ENCODE results near the gene ZNF429. TPM values are rescaled to one million over a fixed set of nuclear protein-coding genes. Genes with fewer than 3 reads are reported as not detected.
A peak's percentile ranks its signal among the peaks of the same experiment; 100 is the strongest.
"Not testable (repeated sequence)": the region's sequence is repeated elsewhere in the genome, so short reads cannot be mapped to it uniquely, and the experiment has no call there.

ZNF429 gene
- 8.0 and 11.0 TPM in 2 replicates for total RNA-seq (2014; rRNA removed)
- 4.4 TPM for polyA plus RNA-seq (2012)

DNA sequence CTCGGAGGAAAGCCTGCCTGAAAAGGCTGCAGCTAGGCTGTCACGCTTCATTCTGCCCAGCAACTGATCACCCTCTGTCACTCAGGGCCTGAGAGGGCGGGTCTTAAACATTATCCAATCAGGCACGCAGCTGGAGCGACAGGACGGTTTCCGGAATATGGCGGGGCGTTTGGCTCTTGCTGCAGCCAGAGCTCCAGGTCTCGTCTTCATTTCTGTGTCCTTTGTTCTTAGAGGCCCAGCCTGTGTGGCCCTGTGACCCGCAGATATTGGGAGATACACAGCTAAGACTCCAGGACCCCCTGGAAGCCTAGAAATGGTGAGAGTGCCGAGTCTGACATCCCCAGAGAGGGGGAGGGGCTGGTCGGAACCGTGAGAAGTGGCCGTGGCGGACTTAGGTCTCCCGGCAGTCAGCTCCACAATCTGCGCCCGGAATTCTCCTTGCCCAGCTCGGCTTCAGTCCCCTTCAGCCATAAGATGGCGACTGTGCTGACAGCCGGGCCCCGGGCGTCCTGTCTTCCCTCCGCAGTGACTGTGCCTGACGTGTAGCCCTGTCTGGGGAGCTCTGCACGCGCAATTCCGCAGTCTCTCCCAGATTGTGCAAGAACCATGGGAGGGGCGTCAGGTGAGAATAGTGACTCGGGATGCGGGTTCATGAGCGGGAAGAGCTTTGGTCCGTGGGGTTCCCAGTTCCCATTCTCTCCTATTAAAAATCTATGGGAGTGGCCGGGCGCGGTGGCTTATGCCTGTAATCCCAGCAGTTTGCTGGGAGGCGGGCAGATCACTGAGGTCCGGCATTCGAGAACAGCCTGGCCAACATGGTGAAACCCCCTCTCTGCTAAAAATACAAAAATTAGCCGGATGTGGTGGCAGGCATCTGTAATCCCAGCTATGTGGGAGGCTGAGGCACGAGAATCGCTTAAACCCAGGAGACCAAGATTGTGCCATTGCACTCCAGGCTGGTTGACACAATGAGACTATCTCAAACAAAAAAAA, at the start of gene ZNF429:
Gene ZNF429 (plus strand): TSS at position 144 of the 993 bp plus-strand sequence. CDS start 170 bp downstream, at position 314.
- peak; percentile 95 for DNase-seq (ENCODE audit: low read depth)

DNA sequence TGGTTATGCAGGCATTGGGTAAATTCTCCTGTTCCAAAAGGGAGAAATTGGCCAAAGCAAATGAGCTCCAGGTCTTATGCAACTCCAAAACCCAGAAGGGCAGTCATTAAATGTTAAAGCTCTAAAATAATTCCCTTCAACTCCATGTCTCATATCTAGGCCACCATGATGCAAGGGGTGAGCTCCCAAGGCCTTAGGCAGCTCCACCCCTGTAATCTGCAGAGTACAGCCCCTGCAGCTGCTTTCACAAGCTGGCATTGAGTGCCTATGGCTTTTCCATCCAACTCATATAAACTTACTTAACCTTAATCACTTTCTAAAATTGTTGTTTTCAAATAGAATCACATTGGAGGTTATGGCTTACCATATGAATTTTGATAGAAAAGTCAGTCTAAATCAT, 44.7 kb upstream of the ZNF429 start:
- no peak for DNase-seq (ENCODE audit: low read depth)

DNA sequence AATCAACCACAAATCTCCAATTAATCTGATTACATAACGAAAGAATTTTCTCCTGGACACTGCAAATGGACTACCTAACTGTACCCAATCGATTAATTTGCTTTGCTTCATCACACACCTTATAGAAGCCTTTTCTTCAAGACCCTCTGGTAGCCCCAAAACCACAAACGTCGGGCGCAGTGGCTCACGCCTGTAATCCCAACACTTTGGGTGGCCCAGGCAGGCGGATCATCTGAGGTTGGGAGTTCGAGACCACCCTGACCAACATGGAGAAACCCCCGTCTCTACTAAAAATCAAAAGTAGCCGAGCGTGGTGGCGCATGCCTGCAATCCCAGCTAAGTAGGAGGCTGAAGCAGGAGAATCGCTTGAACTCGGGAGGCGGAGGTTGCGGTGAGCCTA, 42.9 kb upstream of the ZNF429 start:
- DNase-seq (ENCODE audit: low read depth), result no peak

DNA sequence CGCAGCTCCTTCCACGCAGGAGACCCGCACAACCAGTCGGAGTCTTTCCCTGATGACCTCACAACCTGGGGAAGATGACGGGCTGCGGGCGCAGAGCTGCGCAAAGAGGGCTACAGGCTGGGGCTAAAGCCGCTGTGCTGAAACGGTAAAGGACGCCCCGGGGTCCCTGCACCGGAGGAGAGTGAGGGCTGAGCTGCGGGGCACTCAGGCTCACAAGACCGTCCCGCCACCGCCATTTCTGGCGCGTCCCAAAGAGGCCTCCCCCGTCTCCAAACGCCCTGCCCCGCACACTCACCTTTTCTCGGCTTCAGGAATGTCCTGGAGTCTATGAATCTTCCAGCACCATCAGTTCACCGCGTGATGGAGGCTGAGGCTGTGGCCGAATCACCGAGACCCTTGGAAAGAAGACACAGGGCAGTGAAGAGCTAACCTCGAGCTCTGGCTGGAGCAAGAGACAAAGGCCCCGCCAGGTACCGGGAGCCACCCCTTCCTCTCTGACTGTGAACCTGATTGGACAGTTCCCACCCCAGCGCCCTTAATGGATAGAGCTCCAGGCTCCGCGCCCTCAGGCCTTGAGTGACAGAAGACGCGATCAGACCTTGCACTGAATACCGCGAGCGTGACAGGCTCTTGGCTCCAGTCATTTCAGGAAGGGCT, 41.8 kb upstream of the ZNF429 start:
- no peak for DNase-seq (ENCODE audit: low read depth)

DNA sequence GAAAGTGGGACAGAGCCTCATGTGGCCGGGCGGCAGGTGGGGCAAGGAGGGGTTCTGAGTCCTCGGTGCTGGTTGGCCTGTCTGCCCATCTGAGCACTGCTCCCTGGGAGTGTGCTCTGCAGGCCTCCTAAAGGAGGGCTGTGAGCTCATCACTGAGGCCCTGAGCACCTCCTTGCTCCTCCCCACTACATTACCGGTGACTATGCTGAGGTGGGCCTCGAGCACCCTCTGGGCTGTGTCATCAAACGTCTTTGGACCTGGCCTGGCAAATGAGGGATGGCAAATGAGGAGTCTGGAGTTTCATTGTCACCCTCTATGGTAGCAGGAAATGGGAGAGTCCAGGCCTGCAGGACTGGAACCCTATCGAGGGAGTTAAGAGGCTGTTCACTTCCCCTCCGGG, 38.8 kb upstream of the ZNF429 start:
- DNase-seq (ENCODE audit: low read depth), result no peak

DNA sequence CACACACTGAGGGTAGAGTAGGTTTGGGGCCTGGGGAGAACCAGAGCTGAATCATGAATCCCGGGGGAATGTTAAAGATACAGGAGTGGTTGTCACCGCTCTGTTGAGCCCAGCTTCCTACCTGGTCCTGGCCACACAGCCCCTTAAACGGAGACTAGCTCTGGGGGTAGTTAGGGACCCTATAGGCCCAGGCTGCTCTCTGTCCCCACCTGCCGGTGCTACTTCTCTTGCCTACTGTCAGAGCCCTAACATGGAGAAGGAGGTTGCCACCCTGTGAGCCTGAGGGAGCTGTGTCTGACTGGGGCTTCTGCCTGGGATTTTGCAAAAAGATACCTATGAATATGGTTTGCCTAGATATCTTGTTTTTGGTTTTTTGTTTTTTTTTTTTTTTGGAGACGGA, 36.6 kb upstream of the ZNF429 start:
- DNase-seq (ENCODE audit: low read depth), result no peak

DNA sequence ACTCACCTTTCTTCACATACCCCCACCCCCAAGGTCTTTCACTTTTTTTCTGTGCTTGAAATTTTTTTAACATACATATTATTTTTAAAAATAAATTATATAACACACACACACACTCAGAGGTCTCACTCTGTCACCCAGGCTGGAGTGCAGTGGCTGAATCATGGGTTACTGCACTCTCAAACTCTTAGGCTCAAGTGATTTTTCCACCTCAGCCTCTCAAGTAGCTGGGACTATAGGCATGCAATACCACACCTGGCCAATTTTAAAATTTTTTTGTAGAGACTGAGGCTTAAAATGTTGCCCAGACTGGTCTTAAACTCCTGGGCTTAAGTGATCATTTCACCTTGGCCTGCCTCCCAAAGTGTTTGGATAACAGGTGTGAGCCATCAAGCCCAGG, 32.9 kb upstream of the ZNF429 start:
- no peak for DNase-seq (ENCODE audit: low read depth)

DNA sequence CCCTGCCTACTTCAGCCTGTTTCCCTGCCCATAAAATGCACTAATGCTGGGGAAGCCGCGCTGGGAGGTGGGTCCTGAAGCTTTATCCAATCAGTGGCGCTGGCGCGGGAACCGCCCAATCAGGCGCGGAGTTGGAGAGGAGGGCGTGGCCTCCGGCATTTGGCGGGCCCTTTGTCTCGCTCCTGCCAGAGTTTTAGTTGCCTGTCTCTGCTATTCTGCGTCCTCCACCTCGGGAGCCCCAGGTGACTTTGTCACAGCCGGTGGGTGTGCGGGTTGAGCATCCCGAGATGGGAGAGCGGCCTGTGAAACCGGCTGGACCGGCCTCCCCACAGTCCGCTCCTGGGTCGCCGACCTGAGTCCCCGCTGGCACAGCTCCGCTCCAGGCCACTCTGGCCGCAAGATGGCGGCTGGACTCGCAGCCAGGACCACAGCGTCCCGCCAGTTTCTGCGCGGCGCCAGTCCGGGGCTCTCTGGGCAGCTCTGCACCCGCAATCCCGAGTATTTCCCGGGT, 30.7 kb upstream of the ZNF429 start:
- DNase-seq (ENCODE audit: low read depth), result no peak

DNA sequence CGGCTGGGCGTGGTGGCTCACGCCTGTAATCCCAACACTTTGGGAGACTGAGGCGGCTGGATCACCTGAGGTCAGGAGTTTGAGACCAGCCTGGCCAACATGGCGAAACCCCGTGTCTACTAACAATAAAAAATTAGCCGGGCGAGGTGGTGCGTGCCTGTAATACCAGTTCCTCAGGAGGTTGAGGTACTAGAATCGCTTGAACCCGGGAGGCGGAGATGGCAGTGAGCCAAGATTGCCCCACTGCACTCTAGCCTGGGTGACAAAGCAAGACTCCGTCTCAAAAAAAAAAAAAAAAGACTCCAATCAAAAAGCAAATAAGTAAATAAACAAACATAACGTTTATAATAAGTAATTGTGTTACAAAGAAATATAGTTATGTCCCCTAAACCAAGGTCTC, 23.0 kb upstream of the ZNF429 start:
- DNase-seq (ENCODE audit: low read depth), result not testable (repeated sequence)

DNA sequence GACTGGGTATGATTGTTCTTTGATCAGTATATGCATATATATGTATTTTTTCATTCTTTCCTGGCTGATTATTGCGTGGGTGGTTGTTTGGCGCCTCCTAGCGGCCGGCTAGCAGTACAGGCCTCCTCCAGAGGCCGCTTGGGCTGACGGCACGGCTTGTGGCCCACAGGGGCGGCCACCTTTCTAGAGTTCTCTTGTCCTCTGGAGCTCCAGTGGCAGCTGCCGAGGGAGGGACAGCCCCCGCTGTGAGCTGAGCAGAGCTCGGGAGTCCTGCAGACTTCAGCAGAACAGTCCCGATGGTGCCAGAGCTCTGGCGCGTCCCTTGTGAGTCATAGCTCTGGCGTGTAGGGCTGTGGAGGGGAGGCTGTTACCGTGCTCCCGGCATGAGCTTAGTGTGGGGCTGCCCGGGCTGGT, 22.5 kb upstream of the ZNF429 start:
- DNase-seq (ENCODE audit: low read depth), result peak; percentile 82

DNA sequence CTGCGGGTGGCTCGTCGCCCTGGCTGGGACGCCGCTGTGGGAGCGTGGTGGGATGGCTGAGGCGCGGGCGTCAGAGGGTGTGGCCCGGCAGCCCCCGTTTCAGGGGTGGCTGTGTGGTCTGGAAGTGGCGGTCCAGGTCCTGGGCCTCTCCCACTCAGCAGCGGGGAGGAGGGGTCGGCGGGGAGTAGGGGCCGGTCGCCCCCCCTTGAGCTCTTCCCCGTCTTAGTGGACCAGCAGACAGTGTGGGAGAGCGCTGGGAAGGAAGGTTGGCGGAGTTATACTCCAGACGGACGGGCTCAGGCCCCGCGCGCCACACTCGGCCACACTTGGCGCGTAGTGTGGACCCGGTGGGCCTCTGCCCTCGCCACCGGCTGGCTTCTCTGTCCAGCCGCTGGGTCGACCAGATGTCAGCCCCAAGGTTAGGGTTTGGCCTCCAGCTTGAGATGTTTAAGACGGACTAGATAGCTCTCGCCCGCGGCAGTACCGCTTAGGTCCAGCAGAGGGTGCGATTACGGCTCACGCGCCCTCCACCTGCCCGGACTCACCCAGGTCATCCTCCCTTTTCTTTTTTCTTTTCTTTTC, 21.7 kb upstream of the ZNF429 start:
- peak; percentile 28 for DNase-seq (ENCODE audit: low read depth)

DNA sequence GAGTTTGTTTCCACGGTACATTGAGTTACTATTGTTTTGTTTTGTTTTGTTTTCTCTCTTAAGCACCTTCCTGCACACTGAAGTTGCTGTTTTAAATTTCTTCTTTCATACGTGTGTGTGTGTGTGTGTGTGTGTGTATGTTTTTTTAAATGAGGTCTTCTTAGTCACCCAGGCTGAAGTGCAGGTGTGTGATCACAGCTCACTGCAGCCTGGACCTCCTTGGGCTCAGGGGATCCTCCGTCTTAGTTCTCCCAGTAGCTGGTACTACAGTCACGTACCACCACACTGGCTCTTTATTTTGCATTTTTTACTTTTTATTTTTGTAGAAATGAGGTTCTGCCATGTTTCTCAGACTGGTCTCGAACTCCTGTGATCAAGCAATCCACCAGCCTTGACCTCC, 20.8 kb upstream of the ZNF429 start:
- DNase-seq (ENCODE audit: low read depth), result no peak

DNA sequence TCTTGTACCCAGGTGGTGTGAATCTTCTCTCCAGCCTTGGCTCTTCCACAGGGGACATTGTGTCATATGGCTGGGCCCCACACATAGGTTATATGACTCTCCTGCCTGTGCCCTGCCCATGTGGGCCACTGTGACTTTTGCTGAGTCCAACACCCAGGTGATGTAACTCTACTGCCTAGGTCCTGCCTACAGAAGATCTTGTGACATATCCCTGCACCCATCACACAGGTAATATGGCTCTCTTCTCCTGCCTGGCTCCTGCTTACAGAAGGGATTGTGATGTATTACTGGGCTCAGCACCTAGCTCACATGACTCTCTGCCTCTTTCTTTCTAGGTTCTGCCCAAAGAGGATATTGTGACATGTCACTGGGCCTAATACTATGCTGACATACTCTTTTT, 19.5 kb upstream of the ZNF429 start:
- no peak for DNase-seq (ENCODE audit: low read depth)

DNA sequence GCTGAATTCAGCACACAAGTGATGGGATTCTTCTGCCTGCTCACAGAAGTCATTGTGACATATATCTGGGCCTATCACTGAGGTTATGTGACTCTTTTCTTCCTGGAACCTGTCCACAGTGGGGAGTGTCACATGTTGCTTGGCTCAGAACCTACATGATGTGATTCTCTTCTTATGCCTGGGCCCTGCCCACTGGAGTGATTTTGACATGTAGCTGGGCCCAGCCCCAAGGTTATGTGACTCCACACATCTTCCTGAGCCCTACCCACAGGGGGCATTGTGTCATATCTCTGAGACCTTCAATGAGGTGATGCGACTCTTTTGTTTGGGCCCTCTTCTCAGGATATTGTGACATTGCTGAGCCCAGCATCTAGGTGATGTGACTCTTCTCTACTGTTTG, 17.4 kb upstream of the ZNF429 start:
- no peak for DNase-seq (ENCODE audit: low read depth)

DNA sequence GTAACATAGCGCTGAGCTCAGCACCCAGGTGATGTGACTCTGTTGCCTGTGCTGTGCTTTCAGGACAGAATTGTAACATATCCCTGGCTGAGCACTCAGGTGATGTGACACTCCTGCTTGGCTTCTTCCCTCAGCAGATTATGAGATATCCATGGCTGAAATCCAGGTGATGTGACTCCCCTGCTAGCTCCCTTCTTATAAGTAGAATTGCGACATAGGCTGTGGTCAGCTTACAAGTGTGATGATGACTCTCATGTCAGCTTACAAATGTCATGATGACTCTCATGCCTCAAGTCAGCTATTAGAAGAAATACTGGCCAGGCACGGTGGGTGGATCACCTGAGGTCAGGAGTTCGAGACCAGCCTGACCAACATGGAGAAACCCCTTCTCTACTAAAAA, 14.3 kb upstream of the ZNF429 start:
- DNase-seq (ENCODE audit: low read depth), result no peak

DNA sequence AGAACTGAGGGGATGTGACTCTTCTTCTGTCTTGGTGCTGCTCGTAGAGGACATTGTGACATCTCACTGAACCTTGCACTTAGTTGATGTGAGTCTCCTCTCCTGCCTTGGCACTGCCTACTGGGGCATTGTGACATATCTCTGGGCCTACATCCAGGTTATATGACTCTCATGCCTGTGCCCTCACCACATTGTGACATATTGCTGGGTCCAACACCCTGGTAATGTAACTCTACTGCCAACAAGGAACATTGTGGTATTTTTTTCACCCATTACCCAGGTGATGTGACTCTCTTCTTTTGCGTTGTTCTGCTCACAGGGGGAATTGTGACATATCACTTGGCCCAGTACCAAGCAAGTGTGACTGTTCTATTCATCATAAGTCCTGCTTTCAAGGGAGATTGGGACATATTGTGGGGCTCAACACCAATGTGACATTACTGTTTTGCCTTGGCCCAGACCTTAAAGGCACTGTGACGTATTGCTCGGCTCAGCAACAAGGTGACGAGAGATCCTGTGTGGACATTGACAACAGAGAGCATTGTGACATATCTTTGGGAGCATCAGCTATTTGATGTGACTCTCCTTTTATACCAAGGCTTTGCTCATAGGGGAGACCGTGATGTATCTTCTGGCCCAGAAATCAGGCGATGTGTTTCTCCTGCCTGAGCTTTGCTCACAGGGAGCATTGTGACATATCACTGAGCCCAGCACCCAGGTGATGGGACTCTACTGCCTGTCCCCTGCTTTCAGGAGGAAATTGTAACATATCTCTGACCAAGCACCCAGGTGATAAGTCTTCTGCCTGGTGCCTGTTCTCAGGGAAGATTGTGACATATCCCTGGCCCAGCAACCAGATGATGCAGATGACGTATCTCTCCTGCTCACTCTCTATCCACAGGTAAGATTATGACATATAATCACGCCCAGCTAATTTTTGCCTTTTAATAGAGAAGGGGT, 12.2 kb upstream of the ZNF429 start:
- no peak for DNase-seq (ENCODE audit: low read depth)

DNA sequence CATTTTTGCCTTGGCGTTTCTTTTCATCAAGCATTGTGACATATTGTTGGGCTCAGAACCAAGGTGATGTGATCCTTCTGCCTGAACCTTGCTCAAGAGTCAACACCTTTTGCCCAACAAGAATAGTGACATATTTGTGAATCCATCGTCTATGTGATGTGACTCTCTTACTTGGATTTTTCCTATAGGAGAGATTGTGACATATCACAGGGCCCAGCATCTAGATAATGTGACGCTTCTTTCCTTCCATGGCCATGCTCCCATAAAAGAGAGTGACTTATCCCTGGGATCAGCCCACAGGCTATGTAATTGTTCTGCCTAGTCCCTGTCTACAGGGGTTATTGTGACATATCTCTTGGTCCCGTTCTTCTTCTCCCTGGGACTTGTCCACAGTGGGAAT, 8.5 kb upstream of the ZNF429 start:
- DNase-seq (ENCODE audit: low read depth), result no peak

DNA sequence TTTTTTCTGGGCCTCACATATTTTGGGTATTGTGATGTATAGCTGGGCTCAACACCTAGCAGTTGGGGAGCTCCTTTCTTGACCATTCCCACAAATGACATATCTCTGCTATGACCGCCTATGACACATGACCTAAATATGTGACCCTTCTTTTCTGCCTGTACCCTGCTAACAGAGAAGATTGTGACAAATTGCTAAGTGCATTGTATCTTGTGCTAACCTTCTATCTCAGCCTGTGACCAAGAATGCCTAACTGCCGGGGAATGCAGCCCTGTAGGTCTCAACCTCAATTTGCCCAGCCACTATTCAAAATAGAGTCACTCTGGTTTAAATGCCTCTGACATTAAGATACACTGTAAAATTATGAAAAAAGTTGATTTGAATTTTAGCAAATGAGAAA, 6.8 kb upstream of the ZNF429 start:
- DNase-seq (ENCODE audit: low read depth), result peak; percentile 4

DNA sequence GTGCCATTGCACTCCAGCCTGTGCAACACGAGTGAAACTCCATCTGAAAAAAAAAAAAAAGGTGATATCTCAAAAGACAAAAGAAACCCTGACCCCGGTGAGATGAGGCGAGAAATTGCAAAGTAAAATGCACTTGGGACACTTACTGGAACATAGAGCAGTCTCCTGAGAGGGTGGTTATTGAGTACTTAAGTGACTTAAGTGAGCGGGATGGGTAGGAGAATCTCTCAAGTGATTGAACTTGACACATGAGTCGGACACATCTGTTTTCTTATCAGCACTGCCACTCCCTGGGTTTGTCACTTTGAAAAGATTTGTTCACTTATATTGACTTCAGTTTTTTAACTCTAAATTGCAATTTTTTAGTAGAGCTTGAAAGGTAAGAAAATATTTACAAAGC, 2.8 kb downstream of the ZNF429 start:
- no peak for DNase-seq (ENCODE audit: low read depth)

DNA sequence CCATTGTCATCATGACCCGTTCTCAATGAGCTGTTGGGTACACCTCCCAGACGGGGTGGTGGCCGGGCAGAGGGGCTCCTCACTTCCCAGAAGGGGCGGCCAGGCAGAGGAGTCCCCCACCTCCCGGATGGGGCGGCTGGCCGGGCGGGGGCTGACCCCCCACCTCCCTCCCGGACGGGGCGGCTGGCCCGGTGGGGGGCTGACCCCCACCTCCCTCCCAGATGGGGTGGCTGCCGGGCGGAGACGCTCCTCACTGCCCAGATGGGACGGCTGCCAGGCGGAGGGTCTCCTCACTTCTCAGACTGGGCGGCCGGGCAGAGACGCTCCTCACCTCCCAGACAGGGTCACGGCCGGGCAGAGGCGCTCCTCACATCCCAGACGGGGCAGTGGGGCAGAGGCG, 5.7 kb downstream of the ZNF429 start:
- DNase-seq (ENCODE audit: low read depth), result not testable (repeated sequence)

DNA sequence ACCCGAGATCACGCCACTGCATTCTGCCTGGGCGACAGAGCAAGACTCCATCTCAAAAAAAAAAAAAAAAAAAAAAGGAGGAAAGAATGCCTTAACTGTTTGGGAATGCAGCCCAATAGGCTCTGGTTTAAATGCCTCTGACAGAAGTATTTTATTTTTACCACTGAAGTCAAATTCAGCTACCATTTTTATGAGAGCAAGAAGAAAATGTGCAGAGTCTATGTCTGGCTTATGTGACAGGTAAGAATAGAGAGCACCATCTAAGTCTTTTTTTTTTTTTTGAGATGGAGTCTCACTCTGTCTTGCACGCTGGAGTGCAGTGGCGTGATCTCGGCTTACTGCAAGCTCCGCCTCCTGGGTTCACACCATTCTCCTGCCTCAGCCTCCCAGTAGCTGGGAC, 7.2 kb downstream of the ZNF429 start:
- not testable (repeated sequence) for DNase-seq (ENCODE audit: low read depth)

All from LHCN-M2 (cell line).